Measurements from ENCODE around the gene PINK1. TPM values are rescaled to one million over a fixed set of nuclear protein-coding genes. Genes with fewer than 3 reads are reported as not detected.

PINK1 gene
- total RNA-seq, 3 donors from 2014 or later (not counting 1 experiment from before 2014, with no cell fraction given), result 10.8 to 16.2 (median 15.0) TPM

- peaks cover 12% of the 10 kb centered on the region for H3K4me1 ChIP-seq (ENCODE audit: control insufficient read depth, insufficient read depth, low read length)
- H3K27ac ChIP-seq (ENCODE audit: low read length), result no peak overlapping the region
- intact Hi-C loops (cut with micrococcal nuclease), result no loop called here
- H3K9me3 Mint-ChIP-seq, result no peaks in the 10 kb centered on the region
- H3K36me3 Mint-ChIP-seq, result no peaks in the 10 kb centered on the region
- peaks cover 0 to 9% of the 10 kb centered on the region in 2 donors for H3K27me3 Mint-ChIP-seq (ENCODE audit: low read depth in 2 of 2)
- DNase-seq (no peak), ATAC-seq (no peak)
- peaks cover 11 to 13% of the 10 kb centered on the region in 2 donors for H3K4me1 Mint-ChIP-seq
- 92% methylated on average over 9 of the region's 9 CpGs for WGBS (ENCODE audit: insufficient coverage)
- H3K4me3 ChIP-seq (ENCODE audit: low read length), result no peak overlapping the region
- no peak for TF ChIP-seq CTCF (IDR thresholded peaks at IDR 0.05)
- no peaks in the 10 kb centered on the region for H3K36me3 ChIP-seq (ENCODE audit: control insufficient read depth, insufficient read depth, low read length)
- H3K9me3 ChIP-seq (ENCODE audit: control insufficient read depth, insufficient read depth, low read length), result no peaks in the 10 kb centered on the region
- H3K4me3 Mint-ChIP-seq, result no peak overlapping the region
- H3K27me3 ChIP-seq (ENCODE audit: control insufficient read depth, insufficient read depth, low read length), result no peaks in the 10 kb centered on the region
- no peak overlapping the region for H3K27ac Mint-ChIP-seq
These were observed 66.3 kb downstream of the PINK1 start for GRCh38 chr1:20699558-20699957.

- whole genome bisulfite sequencing (ENCODE audit: insufficient coverage), result 90% methylated on average over 17 of the region's 17 CpGs
- Mint-ChIP-seq H3K4me3 (no peak overlapping the region), H3K36me3 (no peaks in the 10 kb centered on the region), H3K4me1 (peaks cover 11 to 13% of the 10 kb centered on the region in 2 donors), H3K27me3 (ENCODE audit: low read depth in 2 of 2) (peaks cover 0 to 7% of the 10 kb centered on the region in 2 donors), H3K9me3 (no peaks in the 10 kb centered on the region), H3K27ac (no peak overlapping the region)
- peaks cover 12% of the 10 kb centered on the region for H3K4me1 ChIP-seq (ENCODE audit: control insufficient read depth, insufficient read depth, low read length)
- no peak for DNase-seq
- H3K27ac ChIP-seq (ENCODE audit: low read length), result no peak overlapping the region
- H3K36me3 ChIP-seq (ENCODE audit: control insufficient read depth, insufficient read depth, low read length), result no peaks in the 10 kb centered on the region
- H3K4me3 ChIP-seq (ENCODE audit: low read length), result no peak overlapping the region
- H3K27me3 ChIP-seq (ENCODE audit: control insufficient read depth, insufficient read depth, low read length), result no peaks in the 10 kb centered on the region
- intact Hi-C loops (cut with micrococcal nuclease), result no loop called here
- TF ChIP-seq CTCF (IDR thresholded peaks at IDR 0.05), result no peak
- no peak for ATAC-seq
- no peaks in the 10 kb centered on the region for H3K9me3 ChIP-seq (ENCODE audit: control insufficient read depth, insufficient read depth, low read length)
These were observed 67.5 kb downstream of the PINK1 start for GRCh38 chr1:20700636-20701215.

Other genes with a start within 250 kb of the PINK1 start
- 1 to 10 TPM; 1.6 to 2.6 (median 1.6) TPM for gene CAMK2N1, start 147.2 kb upstream of the PINK1 start, total RNA-seq
- gene MUL1, start 125.3 kb upstream of the PINK1 start, total RNA-seq, result 10 to 100 TPM; 21.0 to 29.5 (median 28.8) TPM
- not detected for gene FAM43B, start 80.9 kb upstream of the PINK1 start, total RNA-seq
- 1 to 10 TPM in 2 of 3 donors, not detected in 1; 1.4 to 5.3 TPM for gene CDA, start 44.4 kb upstream of the PINK1 start, total RNA-seq
- 100 to 1,000 TPM; 137 to 158 (median 153) TPM for gene DDOST, start 27.9 kb downstream of the PINK1 start, total RNA-seq
- not detected for gene KIF17, start 84.5 kb downstream of the PINK1 start, total RNA-seq
- not detected for gene SH2D5, start 99.2 kb downstream of the PINK1 start, total RNA-seq
- gene HP1BP3, start 153.8 kb downstream of the PINK1 start, total RNA-seq, result 100 to 1,000 TPM; 243 to 296 (median 274) TPM